Measurements from ENCODE around the gene KXD1. TPM values are rescaled to one million over a fixed set of nuclear protein-coding genes. Genes with fewer than 3 reads are reported as not detected.
"Not testable (repeated sequence)": the region's sequence is repeated elsewhere in the genome, so short reads cannot be mapped to it uniquely, and the experiment has no call there.

The KXD1 gene, protein sequence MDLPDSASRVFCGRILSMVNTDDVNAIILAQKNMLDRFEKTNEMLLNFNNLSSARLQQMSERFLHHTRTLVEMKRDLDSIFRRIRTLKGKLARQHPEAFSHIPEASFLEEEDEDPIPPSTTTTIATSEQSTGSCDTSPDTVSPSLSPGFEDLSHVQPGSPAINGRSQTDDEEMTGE
- 109 and 126 TPM in 2 replicates for total RNA-seq (2014; rRNA removed; shearing (Covaris generic))

DNA sequence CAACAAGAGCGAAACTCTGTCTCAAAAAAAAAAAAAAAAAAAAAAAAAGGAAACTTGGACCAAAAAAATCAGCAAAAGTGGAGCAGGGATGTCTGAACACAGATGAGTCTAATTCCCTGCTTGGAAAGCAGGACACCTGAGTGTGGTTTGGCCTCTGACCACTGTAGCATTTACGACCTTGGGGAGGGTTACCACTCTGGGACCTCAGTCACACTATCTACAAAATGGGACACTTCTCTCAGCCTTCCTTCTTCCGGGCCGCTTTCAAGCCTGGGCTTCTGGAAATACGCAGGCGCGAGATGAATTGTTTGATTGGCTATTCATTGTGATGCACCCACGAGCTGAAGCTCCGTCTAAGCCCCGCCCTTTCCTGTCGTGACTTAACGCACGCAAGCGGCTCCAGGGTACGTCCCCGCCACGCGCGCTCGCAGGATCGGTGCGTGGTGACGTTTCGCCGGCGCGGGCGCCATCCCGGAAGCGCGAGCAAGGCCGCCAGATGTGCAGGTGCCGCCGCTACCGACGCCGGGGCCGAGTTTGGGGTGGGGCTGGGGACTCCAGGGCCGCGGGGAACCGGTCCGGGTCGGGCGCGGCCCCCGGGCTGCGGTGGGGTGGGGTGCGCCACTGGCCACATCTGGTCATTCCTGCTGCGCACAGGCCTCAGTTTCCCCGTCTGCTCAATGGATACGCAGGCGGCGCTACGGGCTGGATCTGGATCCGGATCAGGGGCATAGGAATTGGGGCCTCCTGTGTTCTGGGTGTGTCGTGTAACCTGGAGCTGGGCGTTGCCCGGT, at the start of gene KXD1:
TSS of gene KXD1 (plus strand) at position 460 of the 791 bp plus-strand sequence. CDS start 4,187 bp downstream, outside the sequence.
- DNase-seq (ENCODE audit: low spot score): peak; percentile 90

DNA sequence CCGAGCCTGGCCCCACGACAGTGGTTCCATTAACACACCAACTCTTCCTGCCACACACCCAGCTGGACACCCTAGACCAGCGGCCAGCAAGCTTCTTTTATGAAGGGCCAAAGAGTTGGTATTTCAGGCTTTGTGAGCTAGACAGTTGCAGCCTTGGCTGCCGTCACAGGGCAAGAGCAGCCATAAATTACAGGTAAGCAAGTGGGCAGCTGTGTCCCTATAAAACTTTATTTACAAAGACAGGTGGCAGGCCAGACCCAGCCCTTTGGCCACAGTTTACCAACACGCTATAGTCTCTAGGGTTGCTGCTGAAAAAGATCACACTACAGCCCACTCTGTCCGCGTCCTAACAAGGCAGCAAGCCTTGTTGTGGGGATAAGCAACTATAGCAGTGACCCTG, 49.1 kb upstream of the KXD1 start:
- DNase-seq (ENCODE audit: low spot score): no peak

DNA sequence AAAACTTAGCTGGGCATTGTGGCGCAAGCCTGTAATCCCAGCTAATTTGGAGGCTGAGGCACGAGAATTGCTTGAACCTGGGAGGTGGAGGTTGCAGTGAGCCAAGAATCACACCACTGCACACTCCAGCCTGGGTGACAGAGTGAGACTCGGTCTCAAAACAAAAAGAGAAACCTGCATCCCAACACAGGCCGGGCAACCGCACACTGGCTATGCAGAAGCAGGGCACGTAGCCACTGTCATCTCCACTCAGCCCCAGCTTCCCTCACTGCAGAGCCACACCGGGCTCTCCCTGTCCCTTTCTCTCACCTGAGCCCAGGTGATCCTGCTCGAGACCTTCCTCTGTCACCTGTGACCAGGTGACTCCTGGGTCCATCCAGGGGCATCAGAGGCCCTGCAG, 47.5 kb upstream of the KXD1 start:
- no peak for DNase-seq (ENCODE audit: low spot score)

DNA sequence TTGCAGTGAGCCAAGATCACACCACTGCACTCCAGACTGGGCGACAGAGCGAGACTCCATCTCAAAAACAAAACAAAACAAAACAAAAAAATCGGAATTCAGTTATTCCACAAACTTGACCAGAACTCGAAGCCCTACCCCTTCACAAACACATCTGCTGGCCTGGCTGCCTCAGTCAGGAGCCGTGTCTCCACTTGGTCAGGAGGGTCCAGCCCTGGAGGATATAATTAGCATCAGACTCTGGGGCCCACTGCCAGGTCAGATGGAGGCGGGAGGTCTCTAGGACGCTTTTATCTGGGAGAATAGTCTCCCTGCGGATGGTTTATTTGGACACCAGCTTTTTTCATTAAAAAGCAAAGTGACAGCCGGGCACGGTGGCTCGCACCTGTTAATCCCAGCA, 43.8 kb upstream of the KXD1 start:
- DNase-seq (ENCODE audit: low spot score): no peak

DNA sequence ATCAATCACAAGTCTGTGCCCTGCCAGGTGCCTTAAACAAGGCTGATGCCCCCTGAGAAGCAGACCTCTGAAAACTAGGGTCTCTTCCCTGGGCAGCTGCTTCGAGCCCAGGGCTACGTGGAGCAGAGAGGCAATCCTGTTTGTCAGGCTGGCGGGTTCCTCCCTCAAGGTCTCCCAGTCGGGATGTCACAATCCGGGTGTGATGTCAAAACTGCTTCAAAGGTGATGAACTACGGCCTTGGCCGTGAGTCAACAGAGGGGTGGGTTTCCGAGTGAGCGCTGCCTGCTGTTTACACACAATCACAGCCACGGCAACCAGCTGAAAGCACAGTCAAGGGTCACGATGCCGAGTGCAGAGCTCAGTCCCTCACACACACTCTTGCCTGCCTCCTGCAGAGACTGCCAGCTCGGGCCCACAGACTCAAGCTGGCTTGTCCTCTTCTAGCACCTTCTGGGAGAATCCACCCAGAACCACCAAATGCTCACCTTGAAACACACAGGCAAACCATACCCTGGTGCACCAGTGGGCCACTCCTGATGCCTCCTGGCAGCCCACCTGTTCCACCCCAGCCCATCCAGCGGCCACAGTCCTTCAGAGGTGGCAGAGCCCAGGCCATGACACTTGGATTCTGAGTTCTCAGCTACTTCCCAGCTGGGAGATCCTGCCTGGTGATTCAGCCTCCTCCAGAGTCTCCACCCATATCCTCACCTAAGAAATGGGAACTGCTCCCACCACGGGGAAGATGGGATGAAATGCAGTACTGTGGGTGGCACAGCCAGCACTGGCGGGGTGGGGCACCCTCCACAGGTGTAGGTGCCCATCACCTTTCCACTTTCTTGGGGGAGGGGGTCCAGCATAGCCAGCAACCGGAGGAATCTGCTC, 42.6 kb upstream of the KXD1 start:
- DNase-seq (ENCODE audit: low spot score): peak; percentile 81

DNA sequence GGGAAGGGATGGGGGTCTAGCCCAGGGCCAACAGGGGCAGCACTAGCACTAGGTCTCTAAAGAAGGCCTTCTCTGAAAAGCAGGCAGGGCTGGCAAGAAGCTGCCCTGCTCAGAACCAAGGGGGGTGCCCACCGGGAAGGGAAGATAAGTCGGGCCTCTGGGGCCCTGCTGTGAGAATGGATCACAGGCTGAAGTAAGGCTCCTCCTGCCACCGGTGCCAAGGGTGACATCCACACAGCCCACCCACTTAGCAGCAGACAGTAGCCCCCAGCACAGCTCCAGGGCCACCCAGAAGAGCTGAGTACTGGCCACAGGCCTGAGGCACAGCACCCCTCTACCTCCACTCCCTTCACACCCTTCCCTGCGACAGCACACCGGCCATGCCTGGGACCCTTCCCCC, 41.7 kb upstream of the KXD1 start:
- no peak for DNase-seq (ENCODE audit: low spot score)

DNA sequence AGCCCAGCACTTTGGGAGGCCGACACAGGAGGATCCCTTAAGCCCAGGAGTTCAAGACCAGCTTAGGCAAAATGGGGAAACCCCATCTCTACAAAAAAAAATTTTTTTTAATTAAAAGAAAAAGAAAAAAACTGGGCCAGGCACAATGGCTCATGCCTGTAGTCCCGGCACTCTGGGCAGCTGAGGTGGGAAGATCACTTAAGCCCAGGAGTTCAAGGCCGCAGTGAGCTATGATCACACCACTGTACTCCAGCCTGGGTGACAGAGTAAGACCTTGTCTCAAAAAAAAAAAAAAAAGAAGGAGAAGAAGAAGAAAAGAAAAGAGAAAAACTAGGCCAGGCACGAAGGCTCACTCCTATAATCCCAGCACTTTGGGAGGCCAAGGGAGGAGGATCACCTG, 40.1 kb upstream of the KXD1 start:
- DNase-seq (ENCODE audit: low spot score): no peak

DNA sequence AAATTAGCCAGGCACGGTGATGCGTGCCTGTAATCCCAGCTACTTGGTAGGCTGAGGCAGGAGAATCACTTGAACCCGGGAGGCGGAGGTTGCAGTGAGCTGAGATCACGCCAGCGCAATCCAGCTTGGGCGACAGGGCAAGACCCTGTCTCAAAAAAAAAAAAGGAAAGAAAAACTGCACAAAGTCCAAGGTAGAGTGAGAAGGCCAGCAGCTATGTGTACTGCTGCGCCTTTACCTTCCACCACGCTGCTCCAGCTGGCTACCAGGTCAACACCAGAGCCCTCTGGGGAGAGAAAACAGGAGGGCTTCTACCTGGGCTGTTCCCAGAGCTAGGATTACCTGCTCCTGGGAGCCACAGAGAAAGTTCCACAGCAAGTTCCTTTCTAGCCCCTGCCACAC, 39.0 kb upstream of the KXD1 start:
- DNase-seq (ENCODE audit: low spot score): no peak

DNA sequence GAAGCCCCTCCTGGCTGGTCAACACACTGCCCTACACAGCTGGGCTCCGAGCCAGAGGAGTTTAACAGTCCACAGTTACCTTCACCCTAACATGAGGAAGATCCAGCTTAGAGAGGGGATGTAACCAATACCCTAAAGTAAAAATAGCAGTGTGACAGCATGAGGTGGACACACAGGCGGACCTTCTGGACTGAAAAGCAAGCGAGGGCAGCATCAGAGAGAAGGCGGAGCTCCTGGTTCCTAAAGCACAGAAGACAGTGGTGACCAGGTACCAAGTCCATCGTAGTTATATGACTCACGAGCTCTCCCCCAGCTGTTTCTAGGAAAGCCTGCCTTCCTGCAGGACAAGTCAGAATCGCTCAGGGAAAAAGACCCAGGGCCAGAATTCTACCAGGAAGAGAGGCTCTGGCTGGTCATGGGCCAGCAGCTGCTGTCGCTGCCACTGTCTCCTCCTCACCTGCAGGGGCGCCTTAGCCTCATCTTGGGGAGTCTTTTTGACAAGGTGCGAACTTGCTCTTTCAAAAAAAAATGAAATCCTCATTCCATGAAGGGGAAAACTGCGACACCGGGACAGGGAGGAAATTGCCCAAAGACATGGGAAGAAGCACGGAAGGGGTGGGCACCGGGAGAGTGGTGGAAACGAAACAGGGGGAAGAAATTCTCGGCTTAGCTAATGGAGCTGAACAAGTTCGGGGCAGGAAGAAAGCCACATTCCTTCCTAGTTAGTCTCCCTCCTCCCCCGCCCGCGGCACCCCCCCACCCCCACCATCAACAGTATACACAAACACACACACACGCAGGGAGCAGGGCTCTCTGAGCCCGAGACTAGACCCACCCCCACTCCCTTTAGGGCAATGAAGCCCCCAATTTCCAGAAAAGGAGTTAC, 37.5 kb upstream of the KXD1 start:
- peak; percentile 83 for DNase-seq (ENCODE audit: low spot score)

DNA sequence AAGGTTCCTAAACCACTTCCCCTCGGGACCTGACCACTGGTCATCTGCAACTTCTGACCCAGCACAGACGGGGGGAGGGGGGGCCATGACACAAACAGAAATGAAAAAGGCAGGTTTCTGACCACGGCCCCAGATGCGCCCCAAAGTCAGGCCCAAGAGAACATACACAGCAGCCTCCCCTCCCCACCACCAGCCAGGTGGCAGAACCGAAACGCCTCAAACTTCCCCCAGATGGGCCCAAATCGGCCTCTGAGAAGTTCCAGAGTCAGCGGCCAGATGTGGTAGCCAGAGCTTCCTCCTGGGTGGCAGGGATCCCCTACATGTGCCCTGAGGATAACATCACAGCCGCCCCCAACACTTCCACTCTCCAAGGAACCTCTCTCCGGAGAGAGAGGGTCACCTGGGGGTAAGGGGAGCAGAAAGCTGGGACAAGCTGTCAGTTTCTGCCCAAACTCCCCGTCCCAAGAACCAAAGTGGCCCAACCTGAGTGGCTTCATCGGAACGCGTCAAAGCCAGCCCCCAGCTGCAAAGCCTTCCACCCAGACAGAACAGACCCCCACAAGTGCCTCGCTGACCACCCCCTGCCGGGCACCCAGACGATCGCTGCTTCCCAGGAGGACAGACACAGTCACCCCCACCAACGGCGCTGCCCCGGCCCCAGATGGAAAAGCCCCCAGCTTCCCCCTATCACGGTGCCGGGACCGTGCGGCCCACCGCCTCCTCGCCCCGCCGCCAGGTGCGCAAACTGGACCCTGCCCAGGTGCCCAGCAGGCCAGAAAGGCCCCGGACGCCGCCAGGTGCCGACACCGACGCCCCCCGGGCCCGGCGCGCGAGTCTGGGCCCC, 36.6 kb upstream of the KXD1 start:
- DNase-seq (ENCODE audit: low spot score): peak; percentile 19

DNA sequence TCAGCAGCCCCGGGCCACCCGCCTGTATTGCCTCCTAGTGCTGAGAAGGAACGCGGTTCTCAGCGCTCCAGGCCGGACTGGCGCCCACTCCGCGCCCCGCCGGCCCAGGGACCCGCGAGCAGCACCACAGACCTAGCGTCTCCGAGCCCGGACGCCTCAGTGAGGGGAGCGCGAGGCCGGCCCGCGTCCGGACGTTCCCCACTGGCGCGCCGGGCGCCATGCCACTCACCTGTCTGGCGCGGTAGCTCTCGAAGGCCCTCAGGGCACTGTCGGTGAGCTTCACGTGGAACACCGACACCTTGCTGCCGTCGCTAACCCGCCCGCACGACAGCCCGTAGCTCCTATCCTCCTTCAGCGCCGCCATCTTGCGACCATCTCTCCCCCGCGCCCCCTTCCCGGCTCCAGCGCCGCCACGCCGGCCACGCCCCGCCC, 36.0 kb upstream of the KXD1 start, which contains the start of gene ELL:
TSS of gene ELL (minus strand) at position 379 of the 432 bp plus-strand sequence. CDS start at position 364, 15 bp downstream.
- no peak for DNase-seq (ENCODE audit: low spot score)

DNA sequence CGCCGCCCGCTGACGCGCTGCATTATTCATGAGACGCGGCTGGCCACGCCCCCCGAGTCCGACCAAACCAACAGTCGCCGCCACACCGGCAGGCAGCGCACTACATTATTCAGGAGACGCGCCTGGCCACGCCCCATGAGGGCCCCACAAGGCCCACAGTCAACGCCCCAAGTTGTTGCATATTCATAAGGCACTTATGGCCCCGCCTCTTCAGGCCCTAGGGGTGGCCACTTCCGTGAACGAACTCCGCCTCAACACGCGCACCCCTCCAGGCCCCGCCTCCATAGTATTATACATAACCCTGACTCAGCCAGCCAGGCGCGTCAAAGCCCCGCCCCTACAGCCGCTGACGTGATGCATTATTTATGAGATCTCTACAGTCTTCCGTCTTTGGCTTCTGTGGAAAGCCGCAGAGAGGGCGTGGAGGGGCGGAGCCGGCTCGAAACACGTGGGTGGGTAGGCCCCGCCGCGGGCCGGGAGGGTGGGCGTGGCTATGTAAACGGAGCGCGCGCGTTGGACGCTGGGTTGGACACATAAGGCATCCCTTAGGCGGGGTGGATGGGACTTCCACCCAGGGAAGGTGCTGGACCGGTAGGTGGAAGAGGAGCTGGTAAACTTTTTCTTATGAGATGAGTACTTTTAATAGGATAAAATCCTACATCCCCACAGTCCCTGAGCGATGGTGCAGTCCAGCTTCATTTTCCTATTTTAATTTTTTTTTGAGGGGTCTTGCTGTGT, 35.4 kb upstream of the KXD1 start:
- DNase-seq (ENCODE audit: low spot score): peak; percentile 98

DNA sequence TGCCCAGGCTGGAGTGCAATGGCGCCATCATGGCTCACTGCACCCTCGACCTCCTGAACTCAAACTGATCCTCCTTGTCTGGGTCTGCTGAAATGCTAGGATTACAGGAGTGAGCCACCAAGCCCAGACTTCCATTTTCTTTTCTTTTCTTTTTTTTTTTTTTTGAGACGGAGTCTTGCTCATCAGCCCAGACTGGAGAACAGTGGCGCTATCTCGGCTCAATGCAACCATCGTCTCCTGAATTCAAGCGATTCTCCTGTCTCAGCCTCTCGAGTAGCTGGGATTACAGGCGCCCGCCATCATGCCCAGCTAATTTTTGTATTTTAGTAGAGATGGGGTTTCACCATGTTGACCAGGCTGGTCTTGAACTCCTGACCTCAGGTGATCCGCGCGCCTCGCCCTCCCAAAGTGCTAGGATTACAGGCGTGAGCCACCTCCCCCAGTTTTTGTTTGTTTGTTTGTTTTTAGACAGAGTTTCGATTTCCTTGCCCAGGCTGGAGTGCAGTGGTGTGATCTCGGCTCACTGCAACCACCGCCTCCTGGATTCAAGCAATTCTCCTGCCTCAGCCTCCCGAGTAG, 34.7 kb upstream of the KXD1 start:
- DNase-seq (ENCODE audit: low spot score): not testable (repeated sequence)

DNA sequence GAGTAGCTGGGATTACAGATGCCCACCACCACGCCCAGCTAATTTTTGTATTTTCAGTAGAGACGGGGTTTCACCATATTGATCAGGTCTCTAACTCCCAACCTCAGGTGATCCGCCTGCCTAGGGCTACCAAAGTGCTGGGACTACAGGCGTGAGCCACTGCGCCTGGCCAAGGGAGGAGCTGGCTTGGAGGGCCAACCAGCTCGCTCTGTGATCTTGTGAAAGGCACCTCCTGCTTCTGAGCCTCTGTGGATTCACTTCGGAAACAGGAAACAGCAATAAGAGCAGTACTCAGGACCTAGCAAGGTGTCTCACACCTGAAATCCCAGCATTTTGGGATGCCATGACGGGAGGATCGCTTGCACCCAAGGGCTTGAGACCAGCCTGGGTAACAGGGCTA, 33.8 kb upstream of the KXD1 start:
- no peak for DNase-seq (ENCODE audit: low spot score)

DNA sequence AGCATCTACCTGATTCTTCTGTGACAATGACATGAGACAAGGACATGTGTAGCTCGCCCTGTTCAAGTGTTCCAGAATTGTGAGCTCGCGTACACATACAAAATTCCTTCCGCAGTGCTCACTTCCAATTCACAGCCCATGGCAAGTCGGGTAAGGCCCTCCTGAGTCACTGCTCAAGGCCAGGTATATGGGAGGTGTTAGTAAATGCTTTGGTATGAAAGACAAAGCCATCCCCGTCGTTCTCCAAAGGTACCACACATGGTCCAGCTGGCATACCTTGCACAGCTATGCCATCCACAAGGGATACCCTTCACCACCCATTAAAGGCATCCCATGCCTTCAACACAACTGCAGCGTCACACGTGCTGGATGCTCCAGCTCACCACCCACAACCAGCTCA, 31.4 kb upstream of the KXD1 start:
- no peak for DNase-seq (ENCODE audit: low spot score)

DNA sequence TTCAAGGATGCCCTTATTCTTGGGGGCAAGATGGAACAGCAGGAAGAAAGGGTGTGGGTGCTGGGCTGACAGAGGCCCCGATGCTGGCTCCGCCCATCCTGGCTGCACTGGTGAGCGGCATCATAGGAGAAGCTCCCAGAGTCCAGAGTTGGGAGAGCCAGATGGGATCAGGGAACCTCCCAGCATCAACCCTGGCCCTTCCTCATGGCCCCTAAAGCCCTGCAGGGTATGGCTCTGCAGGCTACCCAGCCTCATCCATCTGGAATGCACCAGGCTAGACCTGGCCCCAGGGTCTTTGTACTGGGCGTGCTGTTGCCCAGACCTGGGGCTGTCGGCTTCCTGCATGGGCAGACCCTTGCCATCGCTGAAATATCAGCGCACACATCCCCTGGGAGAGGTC, 27.9 kb upstream of the KXD1 start:
- no peak for DNase-seq (ENCODE audit: low spot score)

DNA sequence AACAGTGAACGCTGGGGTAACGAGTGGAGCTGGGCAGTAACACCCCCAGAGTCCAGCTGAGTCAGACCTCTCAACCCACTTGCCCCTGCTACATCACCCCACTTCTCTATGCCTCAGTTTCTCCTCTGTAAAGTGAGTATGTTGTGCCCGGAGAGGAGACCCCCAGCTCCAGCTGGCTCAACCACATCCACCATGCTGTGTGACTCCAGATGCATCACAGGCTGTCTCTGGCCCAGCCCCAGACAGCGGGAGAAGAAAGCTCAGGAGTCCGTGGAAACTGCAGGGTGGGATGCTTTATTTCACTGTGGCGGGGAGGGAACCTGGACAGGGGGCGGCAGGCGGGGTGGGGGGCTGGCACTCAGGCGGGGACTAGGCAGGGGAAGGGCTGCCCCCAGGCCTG, 26.2 kb upstream of the KXD1 start:
- no peak for DNase-seq (ENCODE audit: low spot score)

DNA sequence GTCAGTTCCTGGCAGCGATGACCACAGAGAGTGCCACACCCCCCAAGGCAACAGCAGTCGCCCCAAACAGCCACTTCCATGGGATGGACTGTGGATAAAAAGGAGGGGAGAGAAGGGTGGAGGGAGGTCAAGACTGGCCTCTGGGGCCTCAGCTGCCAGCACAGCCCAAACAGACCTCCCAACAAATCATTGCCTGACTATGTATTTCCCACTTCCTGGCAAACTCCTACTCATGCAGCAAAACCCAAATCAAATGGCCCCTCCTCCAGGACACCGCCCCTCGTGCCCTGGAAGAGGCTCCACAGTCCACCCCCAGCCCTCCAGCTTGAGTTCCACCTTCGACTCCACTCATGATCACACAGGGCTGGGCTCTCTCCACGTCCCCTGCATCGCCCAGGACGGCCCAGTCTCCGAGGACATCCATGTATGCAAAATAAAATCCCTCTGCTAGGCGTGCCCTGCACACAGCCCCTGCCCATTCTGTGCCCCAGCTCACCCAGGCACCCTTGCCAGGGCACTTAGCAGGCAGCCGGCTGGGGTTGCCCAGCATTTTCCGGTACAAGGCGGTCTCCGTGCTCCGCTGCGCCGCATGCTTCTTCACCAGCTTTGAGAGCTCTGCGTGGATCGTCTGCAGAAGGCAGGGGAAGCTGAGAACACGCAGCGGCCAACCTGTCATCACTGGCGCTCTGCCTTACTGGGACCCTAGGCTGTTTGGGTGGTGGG, 25.3 kb upstream of the KXD1 start:
- no peak for DNase-seq (ENCODE audit: low spot score)

Measured in HT-29 (cell line).